Gastroesophageal sphincter (tissue), 3 donors: ENCODE results near the gene SETX.

Experiments used
- POLR2A ChIP-seq, 2 donors: fragments of 450-650 bp; IDR thresholded peaks; one replicate each; pipeline ENCODE4 v1.6.1; 2017; ENCODE audit warnings: antibody characterized with exemption in 2 of 2, mild to moderate bottlenecking in 2 of 2, moderate library complexity in 1 of 2
- TF ChIP-seq, protein P1 (sequence below), 4 experiments: fragments of 200-600 bp in 2 of 4; fragments of 450-650 bp in 2 of 4; sonication (generic) in 1 of 4; IDR thresholded peaks; one replicate each; pipeline ENCODE4 v1.5.1; 2017 to 2019; ENCODE audit warnings: antibody characterized with exemption in 4 of 4, mild to moderate bottlenecking in 2 of 4, moderate library complexity in 2 of 4

DNA sequence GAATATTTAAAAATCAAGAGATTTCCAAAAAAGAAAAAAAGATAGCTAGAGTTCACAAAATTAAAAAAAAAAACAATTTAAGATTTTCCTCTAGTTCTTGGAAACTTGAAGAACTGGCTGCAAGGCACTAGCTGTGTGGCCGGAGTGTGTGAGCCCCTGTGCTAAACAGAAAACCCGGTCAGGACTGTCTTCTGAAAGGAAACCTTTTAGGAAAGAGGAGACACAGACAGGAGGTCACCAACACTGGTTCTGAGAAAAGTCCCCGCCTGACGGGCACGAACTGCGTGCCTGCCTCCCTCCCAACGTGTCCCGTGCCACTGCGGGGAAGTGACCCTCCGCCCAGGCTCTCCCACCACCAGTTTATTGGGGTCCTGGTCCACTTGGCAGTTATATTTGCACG, 36.7 kb upstream of the SETX start:
- TF ChIP-seq, protein P1, sequence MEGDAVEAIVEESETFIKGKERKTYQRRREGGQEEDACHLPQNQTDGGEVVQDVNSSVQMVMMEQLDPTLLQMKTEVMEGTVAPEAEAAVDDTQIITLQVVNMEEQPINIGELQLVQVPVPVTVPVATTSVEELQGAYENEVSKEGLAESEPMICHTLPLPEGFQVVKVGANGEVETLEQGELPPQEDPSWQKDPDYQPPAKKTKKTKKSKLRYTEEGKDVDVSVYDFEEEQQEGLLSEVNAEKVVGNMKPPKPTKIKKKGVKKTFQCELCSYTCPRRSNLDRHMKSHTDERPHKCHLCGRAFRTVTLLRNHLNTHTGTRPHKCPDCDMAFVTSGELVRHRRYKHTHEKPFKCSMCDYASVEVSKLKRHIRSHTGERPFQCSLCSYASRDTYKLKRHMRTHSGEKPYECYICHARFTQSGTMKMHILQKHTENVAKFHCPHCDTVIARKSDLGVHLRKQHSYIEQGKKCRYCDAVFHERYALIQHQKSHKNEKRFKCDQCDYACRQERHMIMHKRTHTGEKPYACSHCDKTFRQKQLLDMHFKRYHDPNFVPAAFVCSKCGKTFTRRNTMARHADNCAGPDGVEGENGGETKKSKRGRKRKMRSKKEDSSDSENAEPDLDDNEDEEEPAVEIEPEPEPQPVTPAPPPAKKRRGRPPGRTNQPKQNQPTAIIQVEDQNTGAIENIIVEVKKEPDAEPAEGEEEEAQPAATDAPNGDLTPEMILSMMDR (IDR thresholded peaks at IDR 0.05): no peak
- no peak for TF ChIP-seq POLR2A (IDR thresholded peaks at IDR 0.05)
